Stimulated activated CD8-positive, alpha-beta memory T cell treated with anti-CD3 and anti-CD28 coated beads, Interleukin-4, amount 100 ng/mL, for 24 hours (primary cell): ENCODE results near the gene GNAZ.
"Not testable (repeated sequence)": the region's sequence is repeated elsewhere in the genome, so short reads cannot be mapped to it uniquely, and the experiment has no call there.

ENCODE experiments used
- DNase-seq: peaks from one replicate; pipeline ENCODE4 v3.0.0-alpha.2; 2020; ENCODE audit warnings: low read depth

The GNAZ gene

DNA sequence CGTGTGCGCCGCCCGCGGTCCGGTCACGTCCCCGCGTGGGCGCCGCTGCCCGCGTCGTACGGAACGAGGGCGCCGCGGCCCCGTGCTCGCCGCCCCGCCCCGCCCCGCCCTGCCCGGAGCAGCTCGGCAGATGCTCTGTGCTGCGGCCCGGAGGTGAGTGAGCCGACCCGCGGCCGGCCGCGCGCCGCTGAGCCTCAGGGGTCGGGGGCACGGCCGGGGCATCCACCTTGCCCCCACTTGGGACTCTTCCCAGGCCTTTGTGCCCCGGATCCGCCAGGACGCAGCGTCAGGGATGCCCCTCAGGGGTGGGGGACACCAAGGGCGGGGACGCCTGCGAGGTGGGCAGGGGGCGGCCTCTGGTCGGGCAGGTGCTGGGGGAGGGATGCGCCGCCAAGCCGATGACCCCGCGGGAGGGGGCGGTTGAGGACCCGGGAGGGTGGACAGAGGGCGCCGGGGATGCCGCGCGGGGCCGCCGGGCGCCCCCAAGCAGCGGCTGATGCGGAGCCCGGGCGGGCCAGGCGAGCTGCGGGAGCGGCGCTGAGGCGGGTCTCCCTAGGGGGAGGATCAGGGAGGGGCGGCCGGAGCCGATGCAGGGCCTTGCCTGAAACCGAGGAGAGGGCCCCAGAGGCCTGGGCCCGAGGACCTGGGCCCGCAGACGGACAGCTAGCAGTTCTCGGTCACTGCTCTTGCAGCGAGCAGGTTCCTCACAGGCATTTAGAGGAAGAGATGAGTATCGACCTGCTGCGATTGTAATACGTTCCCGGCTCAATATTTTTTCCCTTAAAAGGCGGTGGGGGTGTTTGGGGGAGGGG lies at the start of gene GNAZ:
Gene GNAZ, plus strand, starts transcription at position 102 of the 812 bp plus-strand sequence. CDS start 25,177 bp downstream, outside the sequence.
- DNase-seq: no peak

DNA sequence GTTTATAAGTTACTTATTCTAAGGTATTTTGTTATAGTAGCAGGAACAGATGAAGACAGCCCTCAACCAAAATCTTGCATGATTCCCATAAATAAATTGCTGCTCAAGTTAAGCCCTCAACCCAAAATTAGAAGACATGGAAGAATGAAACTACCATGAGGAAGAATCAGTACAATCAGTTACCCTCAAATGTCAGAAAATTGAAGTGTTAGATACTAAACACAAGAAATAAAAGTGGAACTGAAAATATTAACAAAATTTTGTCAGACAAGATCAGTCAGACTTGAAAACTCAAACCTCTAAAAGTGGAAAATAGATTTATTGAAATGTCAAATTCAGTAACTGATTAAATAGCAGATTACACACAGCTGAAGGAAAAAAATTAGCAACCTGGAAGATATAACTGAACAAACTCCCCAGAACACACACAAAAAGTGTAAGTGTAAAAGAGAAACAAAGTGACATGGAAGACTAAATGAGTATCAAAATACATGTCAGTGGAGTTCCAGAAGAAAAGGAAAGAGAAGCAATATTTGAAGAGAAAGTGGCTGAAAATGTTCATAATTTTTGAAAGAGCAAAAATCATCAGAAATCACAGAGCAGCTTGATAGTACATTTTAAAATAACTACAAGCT lies 49.5 kb upstream of the GNAZ start:
- no peak for DNase-seq

DNA sequence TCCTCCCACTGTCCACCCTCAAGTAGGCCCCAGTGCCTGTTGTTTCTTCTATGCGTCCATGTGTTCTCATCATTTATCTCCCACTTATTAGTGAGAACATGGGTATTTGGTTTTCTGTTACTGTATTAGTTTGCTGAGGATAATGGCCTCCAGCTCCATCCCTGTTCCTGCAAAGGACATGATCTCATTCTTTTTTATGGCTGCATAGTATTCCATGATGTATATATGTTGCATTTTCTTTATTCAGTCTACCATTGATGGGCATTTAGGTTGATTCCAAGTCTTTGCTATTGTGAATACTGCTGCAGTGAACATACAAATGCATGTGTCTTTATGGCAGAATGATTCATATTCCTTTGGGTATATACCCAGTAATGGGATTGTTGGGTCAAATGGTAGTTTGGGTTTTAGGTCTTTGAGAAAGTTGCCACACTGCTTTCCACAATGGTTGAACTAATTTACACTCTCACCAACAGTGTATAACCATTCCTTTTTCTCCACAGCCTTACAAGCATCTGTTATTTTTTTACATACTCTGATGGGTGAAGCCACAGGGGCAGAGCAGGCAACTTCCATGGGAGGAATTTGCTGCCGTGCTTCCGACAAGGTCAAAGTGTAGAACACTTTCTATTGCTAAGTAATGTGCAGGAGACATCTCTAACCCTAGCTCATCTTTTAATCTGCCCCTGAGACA lies 48.5 kb upstream of the GNAZ start:
- DNase-seq: not testable (repeated sequence)

DNA sequence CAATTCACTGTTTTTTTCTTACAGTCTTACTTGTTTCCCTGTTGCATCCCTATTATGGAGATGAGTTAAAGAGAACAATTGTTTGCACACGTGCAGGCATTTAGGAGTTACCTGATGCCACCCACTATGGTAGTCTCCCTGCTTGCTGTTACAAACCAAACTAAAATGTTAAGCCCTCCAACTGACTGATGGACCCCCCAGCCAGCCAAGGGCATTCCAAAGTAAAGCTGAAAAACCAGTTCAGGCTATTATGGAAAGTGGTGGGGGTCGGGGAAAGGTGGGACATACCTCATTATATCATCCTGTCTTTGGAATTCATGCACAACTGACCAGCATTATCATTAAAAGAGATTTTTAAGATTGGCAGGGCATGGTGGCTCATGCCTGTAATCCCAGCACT lies 47.0 kb upstream of the GNAZ start:
- no peak for DNase-seq

DNA sequence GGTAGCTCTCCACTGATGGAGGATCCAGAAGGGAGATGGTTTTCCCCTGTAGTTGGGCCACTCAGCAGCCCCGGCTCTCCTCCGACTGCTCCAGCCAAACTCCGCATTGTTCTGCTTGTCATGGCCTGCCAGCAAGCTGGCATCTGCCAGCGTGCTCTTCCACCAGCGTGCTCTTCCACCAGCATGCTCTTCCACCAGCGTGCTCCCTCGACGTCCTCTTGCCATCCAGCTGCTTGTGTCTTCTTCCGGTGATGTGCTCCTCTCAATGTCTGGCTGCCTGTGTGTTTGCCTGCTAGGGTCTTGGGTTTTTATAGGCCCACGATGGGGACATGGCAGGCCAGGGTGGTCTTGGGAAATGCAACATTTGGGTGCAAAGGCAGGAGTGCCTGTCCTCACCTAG lies 43.5 kb upstream of the GNAZ start:
- DNase-seq: no peak

DNA sequence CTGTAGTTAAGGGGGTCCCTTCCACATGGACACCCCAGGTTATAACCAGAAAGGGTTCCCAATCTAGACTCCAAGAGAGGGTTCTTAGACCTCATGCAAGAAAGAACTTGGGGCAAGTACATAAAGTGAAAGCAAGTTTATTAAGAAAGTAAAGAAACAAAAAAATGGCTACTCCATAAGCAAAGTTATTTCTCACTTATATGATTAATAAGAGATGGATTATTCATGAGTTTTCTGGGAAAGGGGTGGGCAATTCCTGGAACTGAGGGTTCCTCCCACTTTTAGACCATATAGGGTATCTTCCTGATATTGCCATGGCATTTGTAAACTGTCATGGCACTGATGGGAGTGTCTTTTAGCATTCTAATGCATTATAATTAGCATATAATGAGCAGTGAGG lies 42.5 kb upstream of the GNAZ start:
- DNase-seq: not testable (repeated sequence)

DNA sequence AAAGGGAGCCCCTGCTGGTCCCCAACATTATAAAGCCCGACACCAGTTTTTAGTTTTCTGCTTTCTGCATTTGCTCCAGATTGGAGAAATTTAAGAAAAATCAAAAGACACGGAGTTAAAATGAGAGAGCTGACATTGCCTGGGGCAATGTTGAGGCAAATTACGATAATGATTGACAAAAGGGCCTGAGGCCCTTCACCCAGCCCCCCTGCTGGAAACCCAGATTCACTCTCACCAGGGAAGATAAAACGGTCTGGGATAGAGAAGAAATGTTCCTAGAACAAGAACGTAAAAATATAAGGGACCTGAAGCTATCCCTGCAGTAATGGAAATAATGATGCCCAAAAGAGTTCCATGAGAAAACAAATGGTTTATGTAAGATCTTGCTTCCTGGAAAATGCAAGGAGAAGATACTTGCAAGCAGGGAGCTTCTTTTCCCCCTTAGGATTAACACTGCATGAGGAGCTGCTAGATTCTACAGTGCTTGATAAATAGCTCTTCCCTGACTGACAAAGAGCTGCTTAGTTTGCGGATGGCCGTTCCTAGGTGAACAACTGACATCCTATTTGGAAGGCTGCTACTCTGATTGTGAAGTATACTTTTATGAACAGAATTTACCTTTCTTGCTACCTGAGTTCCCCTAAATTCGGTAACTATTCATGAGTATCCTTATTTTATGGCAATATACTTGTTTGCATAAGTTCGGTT lies 40.6 kb upstream of the GNAZ start:
- no peak for DNase-seq

DNA sequence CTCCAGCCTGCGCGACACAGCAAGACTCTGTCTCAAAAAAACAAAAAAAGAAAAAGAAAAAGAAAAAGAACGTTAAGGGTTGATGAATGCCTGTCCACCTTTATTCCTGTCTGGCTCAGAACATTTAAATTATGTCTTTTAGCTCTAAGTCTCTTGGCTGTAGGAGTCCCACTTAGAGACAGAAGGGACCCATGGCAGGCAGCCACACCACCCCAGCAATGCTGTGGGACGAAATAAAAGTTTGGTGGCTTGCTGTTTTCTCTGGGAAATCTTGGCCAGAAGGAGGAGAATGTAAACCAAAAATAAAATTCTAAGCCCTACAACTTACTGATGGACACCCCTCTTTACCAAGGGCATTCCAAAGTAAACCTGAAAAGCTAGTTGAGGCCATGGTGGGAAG lies 38.9 kb upstream of the GNAZ start:
- no peak for DNase-seq

DNA sequence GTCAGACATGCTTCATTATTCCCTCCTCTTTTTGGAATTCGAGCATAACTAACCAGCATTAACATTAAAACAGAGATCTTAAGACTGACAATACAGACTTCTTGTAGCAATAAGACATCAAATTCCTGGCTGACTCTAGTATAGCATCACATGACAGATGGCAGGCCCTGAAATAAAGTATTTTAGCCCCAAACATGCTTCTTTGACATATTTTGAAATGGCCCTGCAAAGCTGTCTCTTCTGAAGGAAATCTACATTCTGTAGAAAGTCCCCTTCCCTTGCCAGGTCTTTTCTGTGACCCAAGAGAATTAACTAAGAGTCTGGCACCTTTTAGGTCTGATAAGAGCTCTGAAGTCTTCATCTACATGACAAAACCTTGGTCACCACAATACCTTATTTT lies 38.5 kb upstream of the GNAZ start:
- no peak for DNase-seq

DNA sequence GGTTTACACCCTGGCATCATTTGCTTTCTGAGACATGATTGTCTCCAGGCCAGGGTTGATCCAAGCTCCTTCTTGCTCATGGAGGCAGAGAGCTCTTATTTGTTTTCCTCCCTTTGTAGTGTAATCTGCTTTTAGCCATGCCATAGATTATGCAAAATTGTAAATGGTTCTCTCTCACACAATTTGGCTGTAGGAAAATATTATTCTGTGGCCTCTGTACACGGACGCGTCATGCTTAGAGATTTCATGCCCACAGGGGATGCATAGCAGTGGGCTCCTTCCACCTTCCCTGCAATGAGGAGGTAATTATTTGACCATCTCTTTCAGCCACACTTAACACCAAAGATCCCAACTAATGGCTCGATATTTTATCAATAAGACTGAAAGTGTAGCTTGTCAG lies 37.7 kb upstream of the GNAZ start:
- no peak for DNase-seq

DNA sequence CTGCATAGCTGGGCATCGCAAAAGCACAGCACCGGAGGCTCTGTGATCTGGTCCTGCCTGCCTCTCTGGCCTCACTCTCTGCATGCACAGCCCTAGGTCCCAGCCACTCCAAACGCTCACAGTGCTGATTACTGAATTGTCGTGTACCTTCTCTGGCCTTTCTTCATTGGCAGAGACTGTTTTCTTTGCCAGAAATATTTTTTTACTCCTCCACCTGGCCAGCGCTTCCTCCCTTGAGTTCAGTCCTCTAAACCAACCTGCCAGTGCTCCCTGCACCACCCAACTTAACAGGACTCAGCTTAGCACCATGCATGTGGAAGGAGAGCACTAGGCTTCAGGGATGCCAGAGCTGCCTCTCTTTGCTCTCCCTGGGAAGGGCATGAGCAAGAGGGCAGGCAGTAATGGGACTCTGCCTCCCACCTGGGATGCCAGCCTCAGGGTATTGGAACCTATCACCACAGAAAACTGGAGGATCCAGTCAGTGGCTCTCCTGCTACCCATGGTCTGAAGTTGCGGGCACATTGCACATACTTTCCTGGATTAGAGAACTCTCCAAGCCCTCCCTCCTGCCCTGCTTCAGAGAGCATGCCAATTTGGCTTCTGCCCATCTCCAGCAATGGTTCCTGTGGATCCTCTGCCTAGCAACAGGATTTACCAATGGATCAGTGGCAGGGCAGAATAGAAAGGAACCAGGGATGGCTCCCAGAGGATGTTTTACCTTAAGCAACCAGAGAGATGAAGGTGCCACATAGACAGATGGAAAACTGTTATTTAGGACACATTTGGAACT lies 37.0 kb upstream of the GNAZ start:
- DNase-seq: no peak

DNA sequence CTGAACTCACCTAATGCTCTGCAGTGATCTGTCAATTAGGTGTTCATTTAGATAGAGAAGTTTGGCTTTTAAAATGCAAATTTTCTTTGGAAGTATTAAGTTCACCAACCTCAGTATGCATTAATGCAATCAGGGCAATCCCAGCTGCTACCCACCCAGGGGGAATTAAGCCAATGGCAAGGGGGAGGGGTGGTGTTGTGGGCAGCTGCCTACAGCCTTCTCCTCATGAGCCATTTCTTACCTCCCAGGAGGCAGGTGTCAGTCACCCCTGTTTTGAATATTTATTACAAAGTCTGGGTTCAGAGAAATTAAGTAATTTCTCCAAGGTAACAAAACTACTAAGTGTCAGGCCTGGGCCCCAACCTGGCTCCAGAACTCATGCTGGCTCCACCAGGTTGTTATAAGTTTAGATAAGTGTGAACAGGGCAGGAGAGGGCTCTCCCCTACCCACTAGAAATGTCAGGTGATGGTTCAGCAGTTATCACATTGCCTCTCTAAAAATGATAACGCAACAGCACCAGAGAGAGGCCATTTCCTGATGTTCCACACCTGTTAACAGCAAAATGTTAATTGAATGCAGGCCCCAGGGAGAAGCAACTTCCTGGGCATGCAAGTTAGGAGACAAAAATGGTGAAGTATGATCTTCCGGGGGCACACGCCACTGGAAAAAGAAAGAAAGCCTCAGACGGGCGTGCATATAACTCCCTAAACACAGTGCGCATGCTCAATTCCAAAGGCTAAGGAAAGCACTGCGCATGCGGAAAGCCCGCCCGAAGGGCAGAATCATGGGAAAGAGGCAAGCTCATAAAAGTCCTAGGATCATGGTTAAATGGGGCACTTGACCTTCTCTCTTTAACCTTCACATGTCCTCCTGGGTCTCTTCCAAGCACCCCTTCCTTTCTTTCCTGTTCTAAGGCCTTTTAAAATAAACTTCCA lies 35.4 kb upstream of the GNAZ start:
- DNase-seq: no peak

DNA sequence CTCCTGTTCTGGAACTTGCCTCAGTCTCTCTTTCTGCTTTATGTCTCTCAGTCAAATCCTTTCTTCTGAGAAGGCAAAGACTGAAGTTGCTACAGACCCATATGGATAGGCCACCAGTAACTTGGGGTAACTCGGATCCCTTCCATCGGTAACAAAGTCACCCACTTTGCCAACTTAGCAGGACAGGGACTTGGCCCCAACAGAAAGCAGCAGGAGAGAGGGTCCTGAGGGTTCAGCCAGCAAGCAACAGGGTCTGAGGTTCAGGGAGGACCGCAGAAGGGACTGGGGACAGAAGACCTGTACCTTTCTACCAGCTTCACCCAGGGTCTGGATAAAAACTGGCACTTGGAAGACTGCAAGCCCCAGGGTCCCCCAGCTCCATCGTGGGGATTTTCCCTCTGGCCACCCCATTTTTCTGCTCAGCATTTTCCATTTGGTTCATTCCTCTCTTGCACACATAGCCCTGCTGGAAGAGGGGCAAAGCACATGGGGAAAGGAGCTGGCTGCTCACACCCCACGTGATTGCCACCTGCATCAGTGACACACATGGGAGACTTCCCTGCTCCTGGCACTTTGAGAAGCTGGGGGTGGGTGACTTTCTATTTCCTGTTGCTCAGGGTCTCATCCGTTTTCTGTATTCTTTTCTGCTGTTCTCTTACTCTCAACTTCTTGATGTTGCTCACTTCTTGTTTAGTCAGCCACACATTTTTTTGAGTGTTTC lies 34.6 kb upstream of the GNAZ start:
- no peak for DNase-seq

DNA sequence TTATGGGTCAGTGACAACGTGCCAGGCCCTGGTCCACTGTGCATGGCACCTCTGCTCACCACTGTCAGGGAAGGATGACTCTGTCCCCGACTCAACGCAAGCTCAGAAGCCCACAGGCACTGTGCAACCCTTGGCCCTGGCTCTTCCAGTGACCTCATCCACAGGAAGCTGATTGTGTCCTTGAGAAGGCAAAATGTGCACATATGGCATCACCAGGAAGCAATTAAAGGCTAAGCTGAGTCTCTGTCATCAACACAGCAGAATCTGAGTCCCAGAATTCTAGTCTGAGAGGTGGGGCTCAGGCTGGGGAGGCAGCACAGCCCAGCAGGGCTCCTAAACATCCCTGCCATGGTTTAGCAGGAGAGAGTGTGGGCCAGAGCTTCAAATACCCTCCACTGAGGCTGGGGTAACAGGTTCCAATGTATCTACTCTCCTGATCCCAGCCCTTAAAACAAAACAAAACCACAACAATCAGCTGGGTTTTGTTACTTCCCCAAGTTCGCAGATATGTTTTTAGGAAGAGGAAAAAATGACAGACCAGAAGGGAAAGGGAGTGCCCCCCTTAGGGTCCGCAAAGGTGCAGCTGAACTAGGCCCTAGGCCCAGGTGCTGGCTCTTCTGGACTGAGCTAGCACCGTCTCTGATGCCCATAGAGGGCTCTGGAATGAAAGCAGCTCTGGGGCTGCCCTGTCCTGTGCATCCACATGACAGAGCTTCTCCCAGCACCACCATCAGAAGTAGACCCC lies 33.5 kb upstream of the GNAZ start:
- DNase-seq: no peak

DNA sequence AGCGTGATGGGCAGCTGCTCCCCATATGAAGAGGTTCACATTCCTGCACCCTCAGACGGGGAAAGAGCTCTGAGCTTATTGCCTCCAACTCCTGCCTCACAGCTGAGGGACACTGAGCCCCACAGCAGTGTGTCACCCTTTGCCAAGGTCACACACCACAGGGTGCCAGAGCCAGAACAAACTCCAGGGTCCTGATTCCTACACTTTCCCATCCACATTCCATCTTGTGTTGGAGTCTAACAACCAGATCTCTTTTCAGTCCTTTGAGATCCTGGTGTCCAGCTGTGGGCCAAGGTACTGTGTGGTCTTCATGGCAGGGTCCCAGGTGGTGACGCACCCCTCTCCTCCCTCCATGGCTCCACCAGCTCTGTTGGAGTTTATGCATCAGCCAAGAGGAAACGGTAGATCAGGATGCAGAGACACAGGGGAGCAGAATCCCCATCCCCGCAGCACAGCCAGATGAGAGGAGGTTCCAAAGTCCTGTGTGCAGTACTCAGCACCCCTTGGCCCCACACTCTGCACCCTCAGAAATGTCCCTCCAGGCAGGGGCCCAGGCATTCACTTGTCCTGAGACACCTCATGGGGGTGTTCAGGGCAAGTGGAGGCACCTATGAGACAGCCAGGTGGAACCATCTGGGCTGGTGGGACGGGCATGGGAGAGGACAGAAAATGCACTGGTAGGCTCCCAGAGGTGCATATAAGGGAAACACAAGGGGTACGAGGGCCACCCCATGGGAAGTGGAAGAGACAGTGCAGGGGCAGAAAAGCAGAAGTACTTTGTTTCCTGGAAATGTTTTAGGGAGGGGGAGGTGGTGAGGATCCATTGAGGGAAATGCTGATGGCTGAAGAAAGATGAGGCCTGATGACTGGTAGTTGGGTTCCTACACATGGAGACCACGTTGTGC lies 32.6 kb upstream of the GNAZ start:
- no peak for DNase-seq

DNA sequence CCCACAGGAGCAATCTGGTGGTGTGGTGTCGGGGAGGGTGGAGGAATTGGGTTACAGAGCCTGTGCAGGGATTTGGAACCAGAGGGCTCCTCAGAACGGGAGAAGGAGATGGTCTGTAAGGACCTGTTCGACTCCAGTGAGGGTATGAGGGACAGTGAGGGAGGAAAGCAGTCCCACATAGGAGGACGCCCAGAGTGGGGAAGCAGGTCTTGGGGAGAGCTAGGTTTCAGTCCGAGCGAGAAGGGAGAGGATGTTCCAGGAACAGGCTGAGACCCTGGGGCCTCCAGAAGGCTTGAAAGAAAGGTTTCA lies 32.0 kb upstream of the GNAZ start:
- DNase-seq: no peak

DNA sequence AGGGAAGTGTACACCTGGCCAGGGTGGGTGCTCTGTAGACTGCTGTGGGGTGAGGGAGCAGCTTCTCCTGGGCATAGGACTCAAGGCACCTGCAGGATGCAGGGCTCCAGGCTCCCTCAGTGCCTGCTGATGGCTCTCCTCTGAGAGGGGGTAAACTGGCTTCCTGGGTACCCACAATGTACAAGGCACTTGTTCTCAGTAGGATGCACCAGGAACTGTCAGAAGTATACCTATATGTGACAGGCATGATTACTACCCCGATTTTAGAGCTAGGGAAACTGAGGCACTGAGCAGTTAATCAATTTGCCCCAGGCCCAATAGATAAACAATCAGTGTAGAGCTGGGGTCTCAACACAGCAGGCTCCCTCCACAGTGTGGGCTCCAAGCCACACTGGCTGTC lies 31.4 kb upstream of the GNAZ start:
- no peak for DNase-seq

DNA sequence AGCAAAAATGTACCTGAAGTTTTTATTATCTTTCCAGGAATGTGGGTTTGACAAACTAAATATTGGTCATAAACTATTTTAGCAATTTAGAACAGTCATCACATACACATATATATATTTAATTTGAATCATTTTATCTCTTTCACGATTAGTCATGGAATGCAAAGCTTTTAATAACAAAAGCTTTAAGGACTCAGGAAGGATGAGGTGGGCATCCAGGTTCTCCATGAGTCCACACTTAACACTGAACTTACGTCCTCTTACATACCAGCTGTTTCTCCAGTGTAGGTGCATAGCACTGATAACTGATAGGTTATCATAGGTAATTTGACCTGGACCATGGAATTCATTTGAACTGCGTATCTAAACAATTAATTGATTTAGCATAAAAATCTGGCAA lies 28.1 kb upstream of the GNAZ start:
- DNase-seq: no peak
